DND-41 (cell line): ENCODE measurements around the gene SLC25A51.

ENCODE experiments used
- EZH2 ChIP-seq: IDR thresholded peaks from 3 replicates; pipeline ENCODE4 v1.6.1; 2012; ENCODE audit warnings: borderline replicate concordance, low read depth, mild to moderate bottlenecking, moderate library complexity, low read length, inconsistent platforms; ENCODE audit not compliant: severe bottlenecking
- TF ChIP-seq, protein P1 (sequence below): IDR thresholded peaks from 2 replicates; pipeline ENCODE4 v1.5.1; 2012; ENCODE audit warnings: borderline replicate concordance, low read length, moderate library complexity, mild to moderate bottlenecking; ENCODE audit not compliant: poor library complexity, severe bottlenecking; ENCODE audit errors: extremely low read depth

DNA sequence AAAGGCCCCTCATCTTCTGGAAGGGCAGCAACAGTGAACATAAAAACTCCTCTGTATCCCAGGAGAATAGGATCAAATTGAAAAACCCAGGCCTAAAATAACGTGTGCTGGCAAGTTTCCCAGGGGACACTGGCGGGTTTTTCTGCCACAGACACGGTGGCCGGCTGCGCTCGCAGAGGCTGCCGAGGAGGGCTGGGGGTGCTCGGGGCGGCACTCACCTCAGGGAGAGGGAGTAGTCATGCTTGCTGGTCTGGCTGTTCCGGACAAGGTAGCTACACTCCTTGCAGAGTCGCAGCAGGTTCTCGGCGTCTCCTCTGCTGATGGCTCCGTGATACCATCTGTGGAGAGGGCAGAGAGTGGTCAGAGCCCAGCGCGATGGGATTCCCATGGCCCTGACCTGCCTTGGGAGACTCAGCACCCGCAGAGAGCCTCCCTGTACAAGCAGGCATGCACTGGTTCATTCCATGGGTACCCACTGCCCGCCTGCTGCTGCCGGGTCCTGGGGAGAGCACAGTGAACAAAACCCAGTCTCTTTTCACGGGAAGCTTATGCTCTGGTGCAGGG is 44.6 kb upstream of the SLC25A51 start:
- TF ChIP-seq, protein P1, sequence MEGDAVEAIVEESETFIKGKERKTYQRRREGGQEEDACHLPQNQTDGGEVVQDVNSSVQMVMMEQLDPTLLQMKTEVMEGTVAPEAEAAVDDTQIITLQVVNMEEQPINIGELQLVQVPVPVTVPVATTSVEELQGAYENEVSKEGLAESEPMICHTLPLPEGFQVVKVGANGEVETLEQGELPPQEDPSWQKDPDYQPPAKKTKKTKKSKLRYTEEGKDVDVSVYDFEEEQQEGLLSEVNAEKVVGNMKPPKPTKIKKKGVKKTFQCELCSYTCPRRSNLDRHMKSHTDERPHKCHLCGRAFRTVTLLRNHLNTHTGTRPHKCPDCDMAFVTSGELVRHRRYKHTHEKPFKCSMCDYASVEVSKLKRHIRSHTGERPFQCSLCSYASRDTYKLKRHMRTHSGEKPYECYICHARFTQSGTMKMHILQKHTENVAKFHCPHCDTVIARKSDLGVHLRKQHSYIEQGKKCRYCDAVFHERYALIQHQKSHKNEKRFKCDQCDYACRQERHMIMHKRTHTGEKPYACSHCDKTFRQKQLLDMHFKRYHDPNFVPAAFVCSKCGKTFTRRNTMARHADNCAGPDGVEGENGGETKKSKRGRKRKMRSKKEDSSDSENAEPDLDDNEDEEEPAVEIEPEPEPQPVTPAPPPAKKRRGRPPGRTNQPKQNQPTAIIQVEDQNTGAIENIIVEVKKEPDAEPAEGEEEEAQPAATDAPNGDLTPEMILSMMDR: no peak
- TF ChIP-seq EZH2: no peak
